ENCODE measurements around the gene PKD1L1.

DNA sequence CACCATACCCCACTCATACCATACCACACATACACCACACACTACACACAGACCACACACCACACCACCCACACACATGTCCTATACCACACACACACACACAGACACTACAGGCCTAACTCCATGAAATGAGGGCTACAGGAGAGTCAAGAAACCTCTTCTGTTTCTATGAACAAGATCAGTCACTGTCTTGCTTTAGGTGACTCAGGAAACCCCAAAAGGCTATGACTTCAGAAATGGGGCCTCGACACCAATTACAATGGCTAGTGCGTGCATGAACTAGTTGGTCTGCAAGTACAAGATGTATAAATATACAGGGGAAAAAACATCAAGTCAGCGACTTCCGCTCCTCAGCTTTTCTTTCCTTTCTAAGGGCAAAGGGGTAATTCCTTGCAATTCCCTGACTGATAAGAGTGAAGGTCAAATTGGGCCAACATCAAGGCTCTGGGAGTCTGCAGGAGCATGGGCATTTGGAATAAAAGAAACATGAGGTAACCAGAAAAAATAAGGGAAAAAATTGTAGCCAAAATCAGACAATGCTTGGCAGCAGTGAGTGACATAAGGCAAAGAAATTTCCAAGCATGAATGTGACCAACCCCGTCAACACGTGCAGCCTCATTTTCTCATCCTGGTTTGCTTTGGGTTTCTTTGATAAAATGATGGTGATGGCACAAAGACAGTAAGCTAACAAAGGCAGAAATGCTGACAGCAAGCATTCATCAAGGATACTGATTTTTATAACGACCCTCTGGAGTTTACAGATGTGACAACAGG is 1.5 kb downstream of the PKD1L1 start:
- TF ChIP-seq POLR2AphosphoS5 (IDR thresholded peaks at IDR 0.05; ENCODE audit: borderline replicate concordance, low read depth, low read length) (no peak), EZH2 (IDR thresholded peaks at IDR 0.05) (no peak)
